Activated T-cell treated with anti-CD3 and anti-CD28 coated beads, Interleukin-2, amount 50 U/mL, for 24 hours (primary cell): ENCODE data around the gene ZCCHC7.
"Not testable (repeated sequence)": the region's sequence is repeated elsewhere in the genome, so short reads cannot be mapped to it uniquely, and the experiment has no call there.

Experiments used
- DNase-seq: peaks from one replicate; pipeline ENCODE4 v3.0.0-alpha.2; 2020
- H3K27ac Mint-ChIP-seq: 2 replicates; pipeline ENCODE4 v1.8.0; 2020; ENCODE audit warnings: mild to moderate bottlenecking, mixed read lengths
- H3K27me3 Mint-ChIP-seq: 2 replicates; pipeline ENCODE4 v1.8.0; 2020; ENCODE audit warnings: mixed read lengths
- H3K36me3 Mint-ChIP-seq: 2 replicates; pipeline ENCODE4 v1.8.0; 2020; ENCODE audit warnings: low read depth, mixed read lengths
- H3K4me1 Mint-ChIP-seq: 2 replicates; pipeline ENCODE4 v1.8.0; 2020; ENCODE audit warnings: low read depth, mixed read lengths
- H3K4me3 Mint-ChIP-seq: 2 replicates; pipeline ENCODE4 v1.8.0; 2020; ENCODE audit warnings: mild to moderate bottlenecking, moderate library complexity, mixed read lengths
- H3K9me3 Mint-ChIP-seq: 2 replicates; pipeline ENCODE4 v1.8.0; 2020; ENCODE audit warnings: mixed read lengths

ZCCHC7 gene

DNA sequence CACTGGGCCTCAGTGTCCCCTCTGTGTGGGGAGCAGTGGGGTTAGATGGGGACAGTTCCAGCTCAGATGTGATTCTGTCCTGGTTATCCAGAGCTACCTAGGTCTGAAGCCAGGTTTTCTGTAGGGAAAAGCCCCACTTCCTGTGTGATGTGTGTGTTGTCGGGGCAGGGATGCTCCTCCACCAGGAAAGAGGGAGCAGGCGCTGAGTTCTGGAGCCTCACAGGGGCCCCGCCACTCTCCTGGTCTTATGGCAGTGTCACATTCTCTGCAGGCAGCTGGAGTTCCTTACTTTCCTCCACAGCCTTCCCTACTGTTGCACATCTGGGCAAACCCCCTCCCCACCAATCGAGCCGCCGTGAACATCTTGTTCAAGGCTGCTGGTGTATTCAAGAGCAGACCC lies 263.0 kb downstream of the ZCCHC7 start:
- no peak overlapping the region for H3K27ac Mint-ChIP-seq
- H3K36me3 Mint-ChIP-seq: no peaks in the 10 kb centered on the region
- no peaks in the 10 kb centered on the region for H3K4me1 Mint-ChIP-seq
- H3K4me3 Mint-ChIP-seq: no peak overlapping the region
- H3K9me3 Mint-ChIP-seq: no peaks in the 10 kb centered on the region
- DNase-seq: no peak
- H3K27me3 Mint-ChIP-seq: peaks cover 4% of the 10 kb centered on the region

DNA sequence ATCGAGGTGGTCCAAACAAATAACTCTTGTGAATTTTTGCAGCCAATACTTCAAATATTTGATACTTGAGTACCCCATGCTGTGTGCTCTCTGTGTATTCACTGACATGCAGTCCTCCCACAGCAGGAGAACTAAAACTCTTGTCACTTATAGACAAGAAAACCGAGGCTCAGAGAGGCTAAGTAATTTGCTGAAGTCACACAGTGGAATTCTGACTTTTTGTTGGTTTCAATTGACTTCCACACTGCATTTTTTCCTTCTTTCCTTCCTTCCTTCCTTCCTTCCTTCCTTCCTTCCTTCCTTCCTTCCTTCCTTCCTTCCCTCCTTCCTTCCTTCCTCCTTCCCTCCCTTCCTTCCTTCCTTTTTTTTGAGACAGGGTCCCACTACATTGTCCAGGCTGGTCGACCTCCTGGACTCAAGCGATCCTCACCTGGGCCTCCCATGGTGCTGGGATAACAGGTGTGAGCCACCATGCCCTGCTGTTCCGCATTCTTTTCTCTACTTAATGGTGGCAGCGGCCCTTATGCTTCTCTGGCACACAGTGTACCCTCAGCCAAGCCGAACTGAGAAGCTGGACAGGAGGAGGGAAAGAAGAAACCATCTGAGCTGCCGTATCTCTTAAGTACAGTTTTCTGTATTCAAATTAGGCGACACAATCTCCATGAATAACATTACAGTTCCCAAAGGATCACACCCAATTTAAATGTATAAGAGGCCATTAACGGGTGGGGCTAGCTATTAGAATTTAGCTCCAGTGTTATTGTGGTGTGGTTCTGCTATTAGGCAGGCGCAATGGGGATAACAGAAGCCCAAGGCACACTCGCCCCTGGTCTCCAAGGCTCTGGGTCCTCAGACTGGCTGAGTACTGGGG lies 263.7 kb downstream of the ZCCHC7 start:
- H3K4me1 Mint-ChIP-seq: no peaks in the 10 kb centered on the region
- H3K27me3 Mint-ChIP-seq: no peaks in the 10 kb centered on the region
- no peaks in the 10 kb centered on the region for H3K9me3 Mint-ChIP-seq
- no peak overlapping the region for H3K27ac Mint-ChIP-seq
- no peak for DNase-seq
- no peak overlapping the region for H3K4me3 Mint-ChIP-seq
- no peaks in the 10 kb centered on the region for H3K36me3 Mint-ChIP-seq

DNA sequence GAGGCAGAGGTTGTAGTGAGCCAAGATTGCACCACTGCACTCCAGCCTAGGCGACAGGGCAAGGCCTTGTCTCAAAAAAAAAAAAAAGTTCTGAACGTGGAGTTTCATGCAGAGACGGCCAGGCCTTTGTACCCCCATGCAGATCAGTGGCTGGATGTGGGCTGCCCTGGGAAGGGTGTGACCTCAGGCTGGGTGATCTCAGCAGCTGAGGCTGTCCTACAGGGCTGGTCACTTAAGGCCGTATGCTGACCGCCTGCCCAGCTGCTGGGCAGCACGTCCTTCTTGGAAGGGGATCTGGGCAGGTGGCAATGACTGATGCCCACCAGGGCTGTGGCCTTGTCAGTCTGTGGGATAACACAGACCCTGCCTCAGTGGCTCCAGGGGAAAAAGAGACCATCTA lies 264.9 kb downstream of the ZCCHC7 start:
- Mint-ChIP-seq H3K4me1 (no peaks in the 10 kb centered on the region), H3K4me3 (no peak overlapping the region)

DNA sequence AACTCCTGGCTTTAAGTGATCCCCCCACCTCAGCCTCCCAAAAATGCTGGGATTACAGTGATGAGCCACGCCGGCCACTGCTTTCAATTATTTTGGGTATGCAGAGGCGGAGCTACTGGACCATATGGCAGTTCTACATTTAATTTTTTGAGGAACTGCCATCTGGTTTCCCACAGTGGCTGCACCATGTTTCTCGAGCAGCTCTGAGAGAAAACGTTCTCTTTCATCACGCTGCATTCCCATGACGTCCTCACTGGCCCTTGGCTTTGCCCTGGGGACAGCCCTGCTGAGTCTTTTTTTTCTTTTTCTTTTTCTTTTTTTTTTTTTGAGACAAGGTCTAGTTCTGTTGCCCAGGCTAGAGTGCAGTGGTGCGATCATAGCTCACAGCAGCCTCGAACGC lies 266.6 kb downstream of the ZCCHC7 start:
- H3K4me1 Mint-ChIP-seq: no peaks in the 10 kb centered on the region

More for the DNA sequence above, 264.9 kb downstream of the ZCCHC7 start:
- no peak for DNase-seq
- Mint-ChIP-seq H3K36me3 (no peaks in the 10 kb centered on the region), H3K9me3 (no peaks in the 10 kb centered on the region), H3K27me3 (no peaks in the 10 kb centered on the region), H3K27ac (no peak overlapping the region)

DNA sequence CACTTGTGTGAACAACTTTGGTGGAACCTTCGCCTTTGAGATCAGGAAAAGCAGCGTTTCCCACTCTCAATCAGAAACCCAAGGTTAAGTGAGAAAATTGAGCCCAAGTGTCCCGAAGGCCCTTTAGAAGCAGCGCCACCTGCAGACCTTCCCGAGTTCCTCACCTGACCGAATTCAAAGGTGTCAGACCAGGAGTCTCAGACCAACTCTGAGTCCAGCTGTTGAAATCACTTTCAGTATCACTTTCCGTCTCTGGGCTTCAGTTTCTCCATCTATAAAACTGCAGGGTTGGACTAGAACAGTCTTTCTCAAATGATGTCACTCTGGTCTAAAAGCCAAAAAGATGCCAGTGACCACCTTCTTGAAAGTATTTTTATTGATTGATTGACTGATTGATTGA lies 270.4 kb downstream of the ZCCHC7 start:
- H3K4me1 Mint-ChIP-seq: no peaks in the 10 kb centered on the region
- H3K36me3 Mint-ChIP-seq: no peaks in the 10 kb centered on the region
- no peak overlapping the region for H3K4me3 Mint-ChIP-seq
- no peak overlapping the region for H3K27ac Mint-ChIP-seq
- no peak for DNase-seq
- H3K9me3 Mint-ChIP-seq: no peaks in the 10 kb centered on the region
- H3K27me3 Mint-ChIP-seq: no peaks in the 10 kb centered on the region

More for the DNA sequence above, 266.6 kb downstream of the ZCCHC7 start:
- Mint-ChIP-seq H3K36me3 (no peaks in the 10 kb centered on the region), H3K27me3 (no peaks in the 10 kb centered on the region), H3K9me3 (no peaks in the 10 kb centered on the region), H3K27ac (no peak overlapping the region), H3K4me3 (no peak overlapping the region)
- DNase-seq: no peak

DNA sequence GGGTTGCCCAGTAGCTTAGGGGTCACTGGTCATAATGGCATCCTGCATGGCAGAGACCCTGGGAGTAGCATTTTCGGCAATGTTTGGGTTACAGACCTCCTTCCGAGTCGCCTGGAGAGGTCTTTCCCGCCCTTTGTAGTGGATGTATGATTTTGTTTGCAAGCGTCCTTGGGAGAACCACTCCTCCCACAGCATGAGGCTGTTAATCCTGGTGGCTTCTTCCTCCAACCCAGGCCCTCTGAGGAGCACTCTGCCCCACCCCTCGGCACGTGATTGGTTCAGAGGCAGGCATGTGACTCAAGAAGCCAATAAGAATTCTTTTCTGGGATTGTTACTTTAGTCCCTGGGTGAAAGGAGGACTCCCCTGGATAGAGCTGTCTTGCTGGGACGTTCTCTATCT lies 271.9 kb downstream of the ZCCHC7 start:
- no peaks in the 10 kb centered on the region for H3K9me3 Mint-ChIP-seq
- no peak overlapping the region for H3K27ac Mint-ChIP-seq
- H3K4me1 Mint-ChIP-seq: no peaks in the 10 kb centered on the region
- no peaks in the 10 kb centered on the region for H3K27me3 Mint-ChIP-seq
- no peaks in the 10 kb centered on the region for H3K36me3 Mint-ChIP-seq
- no peak for DNase-seq
- H3K4me3 Mint-ChIP-seq: no peak overlapping the region

DNA sequence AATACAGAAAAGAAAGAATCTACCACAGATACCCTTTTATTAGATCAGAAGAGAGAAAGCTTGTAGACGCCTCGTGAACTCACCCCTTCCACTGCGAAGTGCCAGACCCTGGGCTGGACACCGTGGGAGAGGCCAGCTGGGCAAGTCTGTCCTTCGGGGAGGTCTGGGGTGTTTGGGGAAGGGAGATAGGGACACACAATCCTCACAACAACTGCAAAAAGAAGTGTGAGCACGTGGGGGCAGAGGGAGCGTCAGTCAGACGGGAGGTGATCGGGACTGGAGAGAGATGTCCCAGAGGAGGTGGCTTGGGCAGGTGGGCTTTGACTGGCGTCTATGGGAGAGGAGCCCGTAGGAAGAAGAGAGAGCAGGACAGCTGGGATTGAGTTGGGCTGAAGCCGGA lies 274.9 kb downstream of the ZCCHC7 start:
- no peak overlapping the region for H3K27ac Mint-ChIP-seq
- H3K4me3 Mint-ChIP-seq: no peak overlapping the region
- DNase-seq: no peak
- H3K4me1 Mint-ChIP-seq: no peaks in the 10 kb centered on the region
- H3K27me3 Mint-ChIP-seq: no peaks in the 10 kb centered on the region
- no peaks in the 10 kb centered on the region for H3K9me3 Mint-ChIP-seq
- no peaks in the 10 kb centered on the region for H3K36me3 Mint-ChIP-seq

DNA sequence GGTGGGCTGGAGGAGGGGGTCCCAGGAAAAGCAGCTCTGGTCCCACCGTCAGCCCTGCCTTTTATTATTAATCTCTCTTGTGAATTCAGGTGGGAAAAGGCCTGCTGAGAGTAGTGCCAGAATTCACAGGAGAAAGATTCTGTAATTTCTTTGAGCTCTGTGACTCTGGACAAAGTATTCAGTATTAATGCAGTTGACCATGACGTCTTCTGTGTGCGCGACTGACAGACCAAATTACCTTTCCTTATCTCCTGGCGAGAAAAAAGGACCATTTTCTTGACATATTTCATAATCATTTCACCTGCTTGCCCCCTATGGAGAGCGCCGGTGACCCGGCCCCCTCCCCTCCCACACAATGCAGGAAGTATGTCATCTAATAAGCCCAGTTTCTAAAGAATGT lies 275.3 kb downstream of the ZCCHC7 start:
- Mint-ChIP-seq H3K36me3 (no peaks in the 10 kb centered on the region), H3K27ac (no peak overlapping the region), H3K4me3 (no peak overlapping the region)

DNA sequence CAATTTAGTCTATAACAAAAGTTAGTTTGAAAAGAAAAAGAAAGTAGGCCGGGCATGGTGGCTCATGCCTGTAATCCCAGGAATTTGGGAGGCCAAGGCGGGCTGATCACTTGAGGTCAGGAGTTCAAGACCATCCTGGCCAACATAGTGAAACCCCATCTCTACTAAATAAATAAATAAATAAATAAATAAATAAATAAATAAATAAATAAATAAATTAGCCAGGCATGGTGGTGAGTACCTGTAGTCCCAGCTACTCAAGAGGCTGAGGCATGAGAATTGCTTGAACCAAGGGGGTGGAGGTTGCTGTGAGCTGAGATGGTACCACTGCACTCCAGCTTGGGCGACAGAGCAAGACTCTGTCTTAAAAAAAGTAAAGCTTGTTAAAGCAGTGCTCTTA lies 277.6 kb downstream of the ZCCHC7 start:
- not testable (repeated sequence) for H3K4me3 Mint-ChIP-seq, H3K36me3 Mint-ChIP-seq, H3K4me1 Mint-ChIP-seq, H3K9me3 Mint-ChIP-seq, DNase-seq, H3K27ac Mint-ChIP-seq, H3K27me3 Mint-ChIP-seq

More for the DNA sequence above, 275.3 kb downstream of the ZCCHC7 start:
- DNase-seq: no peak
- H3K4me1 Mint-ChIP-seq: no peaks in the 10 kb centered on the region
- H3K9me3 Mint-ChIP-seq: no peaks in the 10 kb centered on the region
- no peaks in the 10 kb centered on the region for H3K27me3 Mint-ChIP-seq

DNA sequence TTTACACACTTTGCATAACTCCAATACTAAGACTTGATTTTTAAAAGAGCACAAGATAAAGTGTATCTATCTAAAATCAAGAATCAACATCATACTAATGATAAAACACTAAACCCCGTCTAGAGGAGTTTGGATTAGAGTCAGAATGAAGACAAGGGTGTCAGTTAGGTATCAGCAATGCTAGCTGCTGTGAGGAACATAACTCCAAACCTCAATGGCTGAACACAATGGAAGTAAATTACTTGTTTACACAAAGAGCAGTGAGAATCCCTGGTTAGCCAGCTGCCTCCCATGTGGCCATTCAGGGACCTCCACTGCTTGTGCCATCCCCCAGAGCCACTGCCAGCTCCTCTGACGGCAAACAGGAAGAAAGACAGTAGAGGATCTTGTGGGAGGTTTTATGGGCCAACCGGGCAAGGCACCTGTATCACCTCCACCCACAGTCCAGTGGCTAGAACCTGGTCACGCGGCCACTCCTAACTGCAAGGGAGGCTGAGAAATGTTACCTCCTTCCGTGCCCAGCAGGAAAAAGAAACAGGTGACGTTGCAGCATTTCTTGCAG lies 278.2 kb downstream of the ZCCHC7 start:
- no peak for DNase-seq
- H3K4me3 Mint-ChIP-seq: no peak overlapping the region
- peaks cover 4% of the 10 kb centered on the region for H3K4me1 Mint-ChIP-seq
- H3K27ac Mint-ChIP-seq: no peak overlapping the region
- no peaks in the 10 kb centered on the region for H3K9me3 Mint-ChIP-seq
- no peaks in the 10 kb centered on the region for H3K36me3 Mint-ChIP-seq
- H3K27me3 Mint-ChIP-seq: no peaks in the 10 kb centered on the region

DNA sequence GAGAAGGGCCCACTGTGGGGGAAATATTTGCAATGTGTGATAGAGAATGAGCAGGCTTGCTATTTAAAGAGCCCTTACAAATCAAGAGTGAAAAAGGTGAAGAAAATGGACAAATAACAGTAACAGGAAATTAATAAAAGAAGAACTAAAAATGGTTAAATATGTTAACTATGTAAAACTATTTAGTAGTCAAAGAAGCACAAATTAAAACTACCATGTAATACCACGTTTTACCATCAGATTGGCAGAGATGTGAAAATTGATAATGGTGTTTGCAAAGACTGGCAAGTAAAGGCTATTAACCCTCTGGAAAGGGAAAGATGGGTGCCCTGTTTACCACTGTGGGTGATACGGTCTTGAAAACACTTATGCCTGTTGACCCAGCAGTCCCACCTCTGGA lies 279.0 kb downstream of the ZCCHC7 start:
- H3K27me3 Mint-ChIP-seq: no peaks in the 10 kb centered on the region
- no peaks in the 10 kb centered on the region for H3K9me3 Mint-ChIP-seq

DNA sequence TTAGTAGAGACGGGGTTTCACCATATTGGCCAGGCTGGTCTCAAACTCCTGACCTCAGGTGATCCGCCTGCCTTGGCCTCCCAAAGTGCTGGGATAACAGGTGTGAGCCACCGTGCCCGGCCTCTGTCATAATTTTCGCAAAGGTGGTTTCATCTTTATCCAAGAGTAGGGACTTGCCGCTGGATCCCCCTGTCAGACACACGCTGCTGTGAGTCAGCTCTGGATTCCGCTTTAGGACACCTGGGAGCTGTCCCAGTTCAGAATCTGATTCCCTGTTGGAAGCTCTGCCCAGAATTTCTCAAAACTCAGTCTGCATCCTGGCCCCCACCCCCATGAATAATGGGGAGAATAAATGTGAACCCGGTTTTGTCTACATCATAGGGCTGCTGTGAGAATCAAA lies 284.2 kb downstream of the ZCCHC7 start:
- H3K27ac Mint-ChIP-seq: no peak overlapping the region

More for the DNA sequence above, 279.0 kb downstream of the ZCCHC7 start:
- H3K4me1 Mint-ChIP-seq: peaks cover 4% of the 10 kb centered on the region
- DNase-seq: no peak
- no peak overlapping the region for H3K4me3 Mint-ChIP-seq
- no peaks in the 10 kb centered on the region for H3K36me3 Mint-ChIP-seq
- H3K27ac Mint-ChIP-seq: no peak overlapping the region

DNA sequence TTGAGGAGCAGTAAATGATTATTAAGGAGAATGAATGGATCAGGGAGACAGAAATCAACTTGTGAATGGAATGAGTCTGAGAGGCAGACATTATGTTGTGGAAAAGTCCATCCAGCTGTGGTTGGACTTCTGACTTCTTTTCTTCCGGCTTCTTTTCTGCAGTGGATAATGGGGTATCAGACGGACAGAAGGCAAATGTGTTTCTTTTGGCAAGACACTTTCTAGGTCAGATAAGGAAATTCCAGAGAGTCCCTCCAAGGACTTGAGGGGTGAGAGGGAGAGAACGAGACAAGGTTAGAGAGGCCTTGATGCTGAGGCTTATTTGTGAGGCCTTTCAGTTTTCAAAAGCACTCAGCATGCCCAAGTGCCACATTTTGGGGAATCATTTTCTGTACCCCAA lies 285.0 kb downstream of the ZCCHC7 start:
- no peak overlapping the region for H3K4me3 Mint-ChIP-seq
- no peaks in the 10 kb centered on the region for H3K36me3 Mint-ChIP-seq
- DNase-seq: no peak
- peaks cover 20% of the 10 kb centered on the region for H3K4me1 Mint-ChIP-seq
- H3K9me3 Mint-ChIP-seq: no peaks in the 10 kb centered on the region
- H3K27ac Mint-ChIP-seq: no peak overlapping the region
- H3K27me3 Mint-ChIP-seq: no peaks in the 10 kb centered on the region

More for the DNA sequence above, 284.2 kb downstream of the ZCCHC7 start:
- no peak overlapping the region for H3K4me3 Mint-ChIP-seq
- no peaks in the 10 kb centered on the region for H3K9me3 Mint-ChIP-seq
- no peaks in the 10 kb centered on the region for H3K36me3 Mint-ChIP-seq
- peaks cover 14% of the 10 kb centered on the region for H3K4me1 Mint-ChIP-seq
- no peaks in the 10 kb centered on the region for H3K27me3 Mint-ChIP-seq
- DNase-seq: no peak

DNA sequence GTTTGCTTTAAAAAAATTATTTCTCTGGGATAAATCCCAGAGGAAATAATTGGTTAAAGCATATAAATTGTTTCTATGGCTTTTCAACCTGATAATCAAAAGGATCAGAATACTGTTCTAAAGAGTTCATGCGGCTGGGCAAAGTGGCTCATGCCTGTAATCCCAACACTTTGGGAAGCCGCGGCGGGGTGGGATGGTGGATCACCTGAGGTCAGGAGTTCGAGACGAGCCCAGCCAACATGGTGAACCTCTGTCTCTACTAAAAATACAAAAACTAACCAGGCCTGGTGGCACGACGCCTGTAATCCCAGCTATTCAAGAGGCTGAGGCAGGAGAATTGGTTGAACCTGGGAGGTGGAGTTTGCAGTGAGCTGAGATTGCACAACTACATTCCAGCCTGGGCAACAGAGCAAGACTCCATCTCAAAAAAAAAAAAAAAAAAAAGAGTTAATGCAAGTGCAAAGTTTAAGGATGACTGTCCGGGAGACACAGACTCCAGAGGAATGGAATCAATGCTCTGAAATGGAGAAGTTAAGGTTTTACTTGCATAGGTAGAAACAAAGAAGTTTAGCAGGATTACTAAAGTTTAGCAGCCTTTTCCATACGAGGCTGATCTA lies 285.5 kb downstream of the ZCCHC7 start:
- Mint-ChIP-seq H3K9me3 (no peaks in the 10 kb centered on the region), H3K4me3 (no peak overlapping the region), H3K27me3 (no peaks in the 10 kb centered on the region), H3K4me1 (peaks cover 26% of the 10 kb centered on the region), H3K27ac (no peak overlapping the region), H3K36me3 (no peaks in the 10 kb centered on the region)
- DNase-seq: no peak
